ENCODE measurements around the gene ANKRD33.
"Not testable (repeated sequence)": the region's sequence is repeated elsewhere in the genome, so short reads cannot be mapped to it uniquely, and the experiment has no call there.

Gene ANKRD33

GRCh38 chr12:51879102-51879501 is 8.8 kb upstream of the ANKRD33 start:
- no peak for DNase-seq (ENCODE audit: low read depth, low spot score)

- DNase-seq (ENCODE audit: low read depth, low spot score): no peak
These were observed 4.6 kb upstream of the ANKRD33 start for GRCh38 chr12:51883295-51883694.

- DNase-seq (ENCODE audit: low read depth, low spot score): no peak
These were observed 3.8 kb upstream of the ANKRD33 start for GRCh38 chr12:51883998-51884675.

GRCh38 chr12:51884676-51885229 is 3.1 kb upstream of the ANKRD33 start:
- no peak for DNase-seq (ENCODE audit: low read depth, low spot score)

GRCh38 chr12:51885294-51886020 is 2.4 kb upstream of the ANKRD33 start:
- DNase-seq (ENCODE audit: low read depth, low spot score): not testable (repeated sequence)

- DNase-seq (ENCODE audit: low read depth, low spot score): peak; percentile 70
These were observed 1.7 kb upstream of the ANKRD33 start for GRCh38 chr12:51886021-51886710.

- no peak for DNase-seq (ENCODE audit: low read depth, low spot score)
These were observed 663 bp downstream of the ANKRD33 start for GRCh38 chr12:51888316-51889215.

GRCh38 chr12:51889216-51890132 is 1.6 kb downstream of the ANKRD33 start:
- DNase-seq (ENCODE audit: low read depth, low spot score): no peak

- no peak for DNase-seq (ENCODE audit: low read depth, low spot score)
These were observed 2.2 kb downstream of the ANKRD33 start for GRCh38 chr12:51890133-51890464.

GRCh38 chr12:51890511-51891171 is 2.7 kb downstream of the ANKRD33 start:
- DNase-seq (ENCODE audit: low read depth, low spot score): no peak

- no peak for DNase-seq (ENCODE audit: low read depth, low spot score)
These were observed 3.9 kb downstream of the ANKRD33 start for GRCh38 chr12:51891843-51892242.

GRCh38 chr12:51893786-51894185 is 5.9 kb downstream of the ANKRD33 start:
- DNase-seq (ENCODE audit: low read depth, low spot score): no peak

- DNase-seq (ENCODE audit: low read depth, low spot score): no peak
These were observed 7.7 kb downstream of the ANKRD33 start for GRCh38 chr12:51895378-51896135.

GRCh38 chr12:51896236-51896635 is 8.3 kb downstream of the ANKRD33 start:
- no peak for DNase-seq (ENCODE audit: low read depth, low spot score)

- DNase-seq (ENCODE audit: low read depth, low spot score): no peak
These were observed 9.3 kb downstream of the ANKRD33 start for GRCh38 chr12:51897181-51897580.

- no peak for DNase-seq (ENCODE audit: low read depth, low spot score)
These were observed 10.6 kb downstream of the ANKRD33 start for GRCh38 chr12:51898506-51898905.

GRCh38 chr12:51898937-51899336 is 11.0 kb downstream of the ANKRD33 start:
- no peak for DNase-seq (ENCODE audit: low read depth, low spot score)

- DNase-seq (ENCODE audit: low read depth, low spot score): no peak
These were observed 12.5 kb downstream of the ANKRD33 start for GRCh38 chr12:51900323-51900889.

All from brain pericyte (primary cell).